HG03378 (cell line): Measurements from ENCODE around the gene FOXN3.
"Not testable (repeated sequence)": the region's sequence is repeated elsewhere in the genome, so short reads cannot be mapped to it uniquely, and the experiment has no call there.

Source experiments
- ATAC-seq: cut with Tn5 transposase; IDR thresholded peaks from one replicate; pipeline ENCODE4 v1.9.1; 2021; ENCODE audit warnings: mild to moderate bottlenecking, moderate library complexity; ENCODE audit not compliant: unreplicated experiment

FOXN3 gene

DNA sequence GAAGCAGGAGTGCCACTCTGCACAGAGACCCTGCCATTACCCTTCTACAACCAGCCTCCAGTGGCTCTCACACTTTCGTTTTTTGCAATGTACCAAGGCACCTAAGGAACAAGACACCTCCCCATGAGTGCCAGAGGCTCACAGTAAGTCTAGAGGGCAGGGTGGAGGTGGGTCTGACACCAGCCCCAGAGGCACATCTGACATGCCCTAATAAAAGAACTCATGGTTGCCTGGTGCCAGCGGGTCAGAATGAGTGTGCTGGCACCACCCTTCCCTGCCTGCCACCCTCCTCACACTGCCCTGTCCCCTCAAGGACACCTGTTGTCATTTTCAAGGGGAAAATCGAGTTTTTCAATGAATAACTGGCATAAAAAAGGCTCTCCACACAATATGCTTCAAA, 161.2 kb downstream of the FOXN3 start:
- ATAC-seq: no peak

DNA sequence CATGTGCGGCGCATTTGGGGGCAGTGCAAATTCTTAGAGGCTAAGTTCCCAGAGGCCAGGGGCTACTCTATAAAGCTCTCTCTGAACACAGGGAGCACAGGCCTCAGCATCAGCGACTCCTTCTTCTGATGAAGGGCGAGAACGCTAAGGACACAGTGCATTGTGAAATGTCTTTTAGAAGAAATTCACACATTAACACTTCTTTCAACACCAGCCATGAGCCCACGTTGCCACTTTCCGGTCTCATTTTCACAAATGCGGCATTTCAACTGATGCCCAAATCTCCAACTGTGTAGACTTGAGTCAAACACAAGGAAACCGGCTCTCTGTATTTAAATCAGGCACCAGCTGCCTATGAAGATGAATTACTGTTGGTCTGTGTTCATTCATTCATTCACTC, 162.0 kb downstream of the FOXN3 start:
- no peak for ATAC-seq

DNA sequence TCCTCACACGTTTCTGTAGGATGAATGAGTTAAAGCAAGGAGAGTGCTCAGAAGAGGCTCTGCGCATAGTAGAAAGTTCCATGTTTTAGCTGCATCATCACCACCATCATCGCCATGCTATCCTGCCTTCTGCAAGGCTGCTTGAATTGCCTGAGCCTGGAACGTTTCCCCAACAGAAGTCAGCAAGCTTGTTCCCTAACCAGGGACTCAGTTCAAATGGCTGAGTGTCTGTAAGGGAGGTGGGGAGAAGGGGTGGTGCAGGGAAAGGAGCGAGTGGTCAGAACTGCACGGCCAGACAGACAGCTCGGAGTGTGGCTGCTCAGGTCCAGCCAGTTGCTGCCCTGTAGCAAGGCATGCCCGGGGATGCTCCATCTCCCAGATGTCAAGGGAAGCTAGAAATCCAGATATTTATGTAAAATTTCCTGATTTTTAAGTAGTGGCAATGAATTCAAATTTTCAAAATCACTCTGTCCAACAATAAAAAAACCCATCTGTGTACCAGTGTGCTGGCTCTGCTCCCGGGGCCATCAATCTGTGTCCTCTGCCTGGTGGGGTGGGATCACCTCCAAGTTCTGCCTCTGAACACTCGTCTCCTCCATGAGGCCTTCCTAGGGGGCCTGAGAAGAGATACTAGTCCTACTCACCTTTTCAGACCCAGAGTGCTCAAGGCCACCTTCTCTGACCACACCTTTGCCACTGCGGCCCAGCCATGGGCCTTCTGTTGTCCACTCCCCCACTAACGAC, 162.7 kb downstream of the FOXN3 start:
- ATAC-seq: no peak

DNA sequence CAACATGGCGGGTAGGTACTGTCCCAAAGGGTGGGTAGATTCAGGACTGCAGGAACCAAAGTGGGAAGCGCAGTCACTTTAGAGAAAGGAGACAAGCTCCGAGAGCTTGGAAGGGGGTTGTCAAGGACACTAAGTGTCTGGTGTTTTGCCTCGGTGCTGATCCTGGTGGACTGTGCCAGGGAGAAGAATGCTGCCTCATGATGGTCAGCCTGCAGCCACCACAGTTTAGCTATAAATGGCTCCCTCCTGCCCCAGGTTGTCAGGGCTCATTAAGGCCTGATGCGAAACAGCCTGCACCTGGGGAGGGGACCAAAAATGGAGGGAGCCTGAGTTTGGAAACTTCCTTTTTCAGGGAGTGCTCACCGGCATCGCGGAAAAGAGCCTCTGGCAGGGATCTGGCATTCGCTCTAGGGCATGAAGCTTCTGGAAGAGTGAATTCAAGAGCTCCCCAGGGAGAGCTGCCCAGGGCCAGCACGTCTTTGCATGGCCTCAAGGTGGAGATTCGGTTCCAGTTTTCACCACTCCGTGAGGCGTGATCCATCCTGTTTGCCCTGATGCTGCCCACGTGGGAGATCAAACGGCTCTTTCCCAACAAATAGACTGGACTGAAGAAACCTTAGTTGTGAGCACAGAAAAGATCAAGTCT, 164.0 kb downstream of the FOXN3 start:
- ATAC-seq: no peak

DNA sequence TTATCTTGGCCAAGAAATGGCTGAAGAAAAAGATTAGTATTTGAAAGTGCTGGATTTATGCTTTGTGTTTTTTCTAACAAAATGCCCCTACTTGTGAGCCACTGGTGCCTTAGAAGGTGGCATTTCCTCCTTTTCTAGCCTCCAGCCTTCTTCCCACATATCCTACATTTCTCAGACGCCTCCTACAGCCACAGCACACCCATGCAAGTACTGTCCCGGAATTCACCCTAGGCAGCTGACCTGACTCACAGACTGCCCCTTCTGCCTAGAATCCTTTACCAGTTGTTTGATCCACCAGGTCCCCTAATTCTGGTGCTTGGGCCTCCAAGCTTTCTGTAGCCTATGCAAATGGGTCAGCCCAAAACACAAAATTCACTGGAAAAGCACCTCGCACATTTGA, 166.0 kb downstream of the FOXN3 start:
- no peak for ATAC-seq

DNA sequence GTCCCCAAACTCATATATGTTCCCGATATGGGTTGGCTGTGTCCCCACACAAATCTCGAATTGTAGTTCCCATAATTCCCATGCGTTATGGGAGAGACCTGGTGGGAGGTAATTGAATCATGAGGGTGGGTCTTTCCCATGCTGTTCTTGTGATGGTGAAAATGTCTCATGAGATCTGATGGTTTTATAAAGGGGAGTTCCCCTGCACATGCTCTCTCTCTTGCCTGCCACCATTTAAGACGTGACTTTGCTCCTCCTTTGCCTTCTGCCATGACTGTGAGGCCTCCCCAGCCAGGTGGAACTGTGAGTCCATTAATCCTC, 166.4 kb downstream of the FOXN3 start:
- ATAC-seq: not testable (repeated sequence)

DNA sequence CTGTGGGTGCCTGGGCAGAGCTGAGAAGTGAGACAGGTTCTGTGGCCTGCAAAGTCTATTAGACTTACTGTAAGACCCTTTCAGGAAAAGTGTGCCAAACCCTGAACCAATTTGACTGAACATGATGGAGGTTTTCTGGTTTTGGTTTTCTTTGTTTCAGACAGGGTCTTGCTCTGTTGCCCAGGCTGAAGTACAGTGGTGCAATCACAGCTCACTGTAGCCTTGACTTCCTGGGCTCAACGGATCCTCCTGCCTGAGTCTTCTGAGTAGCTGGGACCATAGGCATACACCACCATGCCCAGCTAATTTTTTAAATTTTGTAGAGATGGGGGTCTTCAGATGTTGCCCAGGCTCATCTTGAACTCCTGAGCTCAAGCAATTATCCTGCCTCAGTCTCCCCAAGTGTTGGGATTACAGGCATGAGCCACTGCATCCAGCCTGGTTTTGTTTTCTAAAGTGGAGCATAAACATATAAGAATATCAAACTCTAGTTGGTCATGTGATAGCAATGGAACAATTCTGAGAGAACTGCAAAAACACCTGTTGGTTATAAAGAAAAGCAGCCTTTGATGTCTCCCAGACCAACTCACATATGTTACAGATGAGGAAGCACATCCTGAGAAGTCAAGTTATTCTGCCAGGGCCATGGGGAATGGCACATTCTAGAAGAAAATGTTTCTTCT, 166.9 kb downstream of the FOXN3 start:
- no peak for ATAC-seq

DNA sequence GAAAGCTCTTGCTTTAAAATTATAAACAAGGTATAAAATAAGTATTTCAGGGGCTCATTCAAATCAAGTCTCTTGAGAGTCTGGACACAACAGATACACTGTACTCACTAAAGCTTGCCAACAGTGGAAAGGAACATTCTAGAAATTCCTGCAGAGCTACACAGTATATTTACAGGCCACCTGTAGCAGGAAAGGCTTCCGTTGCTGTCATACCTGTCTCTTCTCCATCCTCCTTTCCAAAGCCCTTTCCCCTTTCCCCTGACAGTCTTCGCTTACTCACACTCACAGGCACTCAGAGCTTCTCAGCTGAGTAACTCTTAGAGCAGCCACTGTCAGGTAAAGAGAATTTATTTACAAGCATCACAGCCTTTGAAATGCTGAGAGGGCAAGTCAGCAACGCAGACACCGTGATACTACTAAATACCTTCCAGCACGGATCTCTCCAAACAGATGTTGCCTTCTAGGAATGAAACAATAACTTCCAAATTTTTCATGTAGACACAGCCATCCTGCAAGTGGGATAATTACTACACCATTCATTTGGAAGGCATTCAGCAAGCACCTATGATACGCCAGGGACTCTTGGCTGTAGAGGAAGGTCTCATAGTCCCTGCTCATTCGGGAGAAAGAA, 167.9 kb downstream of the FOXN3 start:
- no peak for ATAC-seq

DNA sequence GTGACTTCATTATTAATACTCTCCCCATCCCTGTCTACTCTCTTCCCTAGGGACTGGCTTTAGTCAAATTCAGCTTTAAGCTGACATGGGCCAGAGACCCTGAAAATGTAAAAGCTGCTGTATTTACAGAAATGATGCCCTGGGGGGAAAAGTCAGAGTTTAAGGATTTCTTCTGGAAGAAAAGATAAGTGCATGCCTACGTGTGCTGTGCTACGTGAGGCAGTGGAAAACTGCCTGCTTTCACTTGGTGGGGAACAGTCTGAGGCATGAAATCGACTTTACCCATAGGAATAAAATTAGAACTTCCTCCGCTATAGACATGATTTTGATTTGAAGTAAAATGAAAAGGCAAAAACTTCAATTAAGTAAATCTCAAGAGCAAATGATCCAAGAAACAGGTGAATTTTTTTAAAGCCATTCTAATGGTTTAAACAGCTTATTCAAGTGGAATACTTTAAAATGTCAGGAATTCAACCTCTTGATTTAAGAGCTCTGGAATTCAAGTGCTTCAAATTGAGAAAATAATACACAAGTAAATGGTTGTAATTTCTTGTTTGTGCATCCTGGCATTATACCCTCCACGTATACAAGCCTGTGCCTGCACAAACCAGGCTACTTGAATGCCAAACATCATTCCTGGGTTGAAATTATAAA, 168.5 kb downstream of the FOXN3 start:
- ATAC-seq: no peak

DNA sequence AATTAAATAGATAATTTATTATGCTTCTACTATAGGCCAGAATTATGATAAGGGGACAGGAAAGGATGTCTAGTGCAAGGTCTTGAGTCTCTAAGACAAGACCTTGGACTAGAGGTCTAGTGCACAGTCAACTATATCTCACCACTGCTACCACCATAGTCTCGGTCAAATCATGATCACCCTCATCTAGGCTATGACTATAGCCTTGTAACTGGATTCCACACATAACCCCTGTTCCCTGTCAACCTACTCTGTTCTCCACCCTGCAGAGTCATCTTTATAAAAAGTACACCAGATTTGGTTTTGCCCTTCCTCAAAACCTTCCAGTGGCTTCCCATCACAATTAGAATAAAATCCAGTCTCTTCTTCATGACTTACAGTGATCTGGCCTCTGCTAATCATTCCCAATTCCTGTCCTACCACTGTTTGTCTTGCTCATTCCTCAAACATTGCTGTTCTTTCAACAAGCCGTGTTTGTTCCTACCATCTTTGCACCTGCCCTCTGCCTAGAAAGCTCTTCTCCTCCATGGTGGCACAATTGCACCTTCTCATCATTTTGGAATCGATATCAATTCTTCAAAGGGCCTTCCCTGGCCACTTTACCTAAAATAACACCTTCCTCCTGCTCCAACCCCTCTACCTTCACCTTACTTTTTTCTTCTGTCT, 169.4 kb downstream of the FOXN3 start:
- no peak for ATAC-seq

DNA sequence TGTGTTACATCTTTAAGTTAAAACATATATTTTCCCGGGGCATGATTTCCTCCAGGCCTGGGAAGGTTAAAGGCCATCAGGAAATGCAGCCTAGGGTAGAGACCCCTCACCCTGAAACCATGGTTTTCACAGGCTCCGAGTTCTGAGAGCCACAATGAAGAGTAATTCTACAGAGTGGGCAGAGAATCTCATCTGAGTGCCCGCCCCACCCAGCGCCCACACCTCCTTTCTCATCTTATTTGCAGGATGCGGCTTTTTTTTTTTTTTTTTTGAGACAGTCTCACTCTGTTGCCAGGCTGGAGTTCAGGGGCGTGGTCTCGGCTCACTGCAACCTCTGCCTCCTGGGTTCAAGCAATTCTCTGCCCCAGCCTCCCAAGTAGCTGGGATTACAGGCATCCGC, 170.7 kb downstream of the FOXN3 start:
- no peak for ATAC-seq

DNA sequence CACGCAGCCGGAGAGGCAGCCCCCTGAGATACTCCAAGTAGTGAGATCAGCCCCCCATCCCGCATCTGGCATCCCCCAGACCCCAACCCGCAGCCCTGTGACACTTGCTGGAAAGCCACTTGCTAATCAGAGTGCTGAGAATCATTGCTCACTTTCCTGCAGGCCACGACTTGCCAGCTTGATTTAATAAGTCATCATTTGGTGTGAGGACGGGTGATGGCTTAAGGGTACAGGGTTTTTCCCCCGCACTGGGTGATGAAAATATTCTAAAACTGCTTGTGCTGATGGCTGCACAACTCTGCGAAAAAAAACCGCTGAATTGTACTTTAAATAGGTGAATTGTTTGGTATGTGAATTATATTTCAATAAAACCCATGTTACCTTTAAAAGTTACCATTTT, 171.2 kb downstream of the FOXN3 start:
- ATAC-seq: no peak

DNA sequence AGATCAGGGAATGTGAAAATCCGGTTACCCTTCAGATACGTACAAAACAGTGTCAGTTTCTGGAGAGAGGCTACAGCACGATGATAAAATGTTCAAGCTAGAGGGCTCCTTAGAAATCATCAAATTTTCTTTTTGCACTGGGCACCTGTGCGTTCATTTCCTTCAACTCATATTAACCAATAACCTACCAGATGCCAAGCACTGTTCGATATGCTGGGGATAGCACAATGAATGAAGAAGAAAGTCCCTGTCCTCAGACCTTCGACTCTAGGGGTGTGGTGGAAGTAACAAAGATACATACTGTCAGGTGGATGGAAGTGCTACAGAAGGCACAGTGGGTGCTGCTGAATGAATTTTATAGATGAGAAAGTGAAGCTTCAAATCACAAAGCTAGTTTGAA, 172.3 kb downstream of the FOXN3 start:
- ATAC-seq: no peak

DNA sequence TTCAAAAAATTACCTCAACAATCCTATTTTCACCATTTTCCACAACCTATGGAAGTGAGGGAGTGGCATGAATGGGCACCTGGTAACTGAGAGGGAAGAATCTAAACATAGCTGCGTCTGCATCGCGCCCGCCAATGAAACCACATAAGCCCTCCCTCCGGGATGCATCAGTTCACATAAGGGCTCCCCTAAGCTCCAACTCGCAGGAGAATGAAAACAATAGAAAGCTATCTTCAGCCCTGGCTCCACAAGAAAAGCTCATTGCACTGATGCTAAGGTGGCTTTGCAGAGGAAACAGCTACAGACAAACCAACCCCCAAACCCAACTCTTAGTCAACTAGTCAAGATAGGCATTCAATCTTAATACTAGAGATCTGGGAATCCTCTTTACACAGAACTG, 173.3 kb downstream of the FOXN3 start:
- ATAC-seq: no peak

DNA sequence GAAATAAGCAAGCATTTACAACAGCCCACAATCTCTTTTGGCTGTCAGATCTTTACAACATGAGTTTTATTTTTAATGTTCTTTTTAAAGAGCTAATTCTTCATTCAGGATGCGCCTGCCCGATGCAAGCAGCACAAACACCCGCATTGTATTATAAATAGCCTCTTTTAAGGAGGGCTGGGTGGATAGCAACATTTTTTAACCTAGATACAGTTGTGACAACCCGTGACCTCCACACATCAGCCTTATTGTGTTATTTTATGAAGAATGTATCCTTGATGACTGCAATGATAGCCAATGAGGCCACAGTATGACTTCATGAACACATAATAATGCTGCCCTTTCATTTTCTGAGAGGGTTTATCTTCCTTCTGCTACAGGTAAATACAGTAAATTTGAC, 173.7 kb downstream of the FOXN3 start:
- ATAC-seq: no peak

DNA sequence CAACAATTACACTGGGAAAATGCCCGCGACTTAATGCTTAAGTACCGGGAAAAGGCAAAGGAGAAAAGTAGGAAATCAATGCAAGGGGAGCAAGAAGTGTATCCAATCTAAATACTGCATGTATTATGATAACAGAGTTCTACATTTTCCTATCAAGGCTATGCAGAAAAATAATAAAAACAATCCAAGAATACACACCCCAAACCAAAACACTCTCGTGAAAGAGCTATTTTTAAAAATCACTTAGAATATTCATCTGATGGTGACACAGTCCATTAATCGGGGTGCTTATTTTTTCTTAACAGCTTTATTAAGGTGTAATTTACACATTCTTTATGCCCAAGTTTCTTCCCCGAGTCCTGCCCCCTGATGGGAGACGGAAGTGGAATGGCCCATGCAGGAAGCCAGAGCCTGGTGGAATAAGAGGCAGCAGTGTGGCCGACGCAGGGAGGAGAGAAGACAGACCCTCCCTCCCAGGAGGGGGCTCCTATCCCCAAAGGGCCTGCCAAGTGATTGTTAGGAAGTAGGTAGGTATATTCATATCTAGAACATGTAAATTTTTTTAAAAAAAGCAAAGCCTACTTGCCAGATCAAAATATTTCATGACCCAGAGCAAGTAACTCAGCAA, 174.3 kb downstream of the FOXN3 start:
- ATAC-seq: no peak

DNA sequence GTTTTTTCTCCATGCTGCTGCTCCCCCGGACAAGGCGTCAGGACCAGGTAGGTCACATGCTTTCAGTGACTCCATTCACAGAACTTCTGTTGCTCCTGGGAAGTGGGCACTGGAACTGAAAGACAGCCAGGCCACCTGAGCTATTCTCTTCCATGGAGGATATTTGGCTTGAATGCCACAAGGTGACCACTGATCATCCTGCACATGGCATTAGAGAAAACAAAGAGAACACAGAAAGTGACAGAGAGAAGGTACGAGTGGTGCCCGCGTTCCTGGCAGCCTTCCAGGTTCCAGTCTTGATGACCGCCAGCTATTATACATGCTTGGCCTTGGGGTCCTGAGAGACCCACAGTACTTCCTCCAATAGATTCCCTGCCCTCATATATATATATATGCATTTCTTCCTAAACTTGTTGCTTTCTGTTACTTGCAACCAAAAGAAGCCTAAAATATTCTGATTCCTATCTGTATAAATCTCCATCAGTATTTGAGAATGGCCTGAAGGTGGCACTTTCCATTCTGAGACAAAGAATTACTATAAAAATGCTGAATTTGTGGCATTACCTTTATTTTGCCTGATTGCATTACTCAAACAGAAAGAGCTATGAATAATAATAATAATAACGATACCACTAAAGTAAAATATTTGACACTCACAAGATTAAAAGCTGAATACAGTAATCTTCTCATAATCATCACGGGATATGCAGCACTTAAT, 174.9 kb downstream of the FOXN3 start:
- no peak for ATAC-seq

DNA sequence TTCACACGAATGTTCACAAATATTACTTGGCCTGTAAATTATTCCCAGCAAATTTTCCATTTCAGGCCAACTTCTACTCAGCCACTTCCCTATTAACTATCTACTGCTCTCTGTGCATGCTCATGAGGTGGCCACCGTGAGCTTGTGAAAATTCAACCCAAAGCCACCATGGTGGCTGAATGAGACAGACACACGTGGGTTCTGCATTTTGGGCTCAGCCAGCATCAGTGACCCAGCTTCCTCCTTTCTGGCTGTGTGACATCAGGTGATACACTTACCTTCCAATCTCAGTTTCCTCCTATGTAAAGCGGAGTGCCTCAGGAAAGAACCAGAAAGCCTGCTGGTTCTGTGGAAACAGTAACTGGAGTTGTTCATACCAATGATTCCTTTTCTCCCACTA, 175.8 kb downstream of the FOXN3 start:
- no peak for ATAC-seq

DNA sequence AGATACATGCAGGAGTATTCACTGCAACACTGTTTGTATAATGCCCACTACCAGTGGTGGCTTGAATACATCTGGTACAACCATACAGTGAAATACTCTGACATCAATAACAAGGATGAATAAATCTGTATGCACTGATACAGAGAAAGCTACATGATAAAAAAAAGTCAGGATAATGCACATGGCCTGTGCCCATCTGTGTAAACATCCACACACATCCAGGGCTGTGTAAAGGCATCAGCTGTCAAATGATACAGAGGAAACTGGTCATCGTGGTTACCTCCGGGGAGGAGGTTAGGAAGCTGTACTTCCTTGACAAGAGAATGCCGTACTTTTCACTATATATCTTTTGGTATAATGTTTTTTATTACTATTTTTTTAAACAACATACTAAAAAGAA, 176.6 kb downstream of the FOXN3 start:
- no peak for ATAC-seq

DNA sequence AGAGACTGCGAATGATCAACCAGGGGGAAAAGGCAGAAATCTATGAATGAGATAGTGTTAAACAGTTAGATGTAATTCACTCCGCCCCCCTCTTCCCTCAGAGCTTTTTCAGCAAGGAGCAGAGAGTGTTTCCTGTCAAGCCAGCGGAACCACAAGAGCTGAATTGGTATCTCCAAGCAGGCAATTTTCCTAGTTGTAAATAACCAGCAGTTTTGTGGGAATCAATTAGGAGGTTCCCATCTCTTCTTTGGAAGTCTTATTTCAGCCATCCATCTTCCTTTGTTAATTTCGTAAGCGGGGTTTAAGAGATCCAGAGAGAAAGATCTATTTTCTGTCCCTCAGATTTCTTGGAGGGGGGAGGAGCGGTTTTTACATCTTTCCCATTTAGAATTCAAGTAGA, 178.0 kb downstream of the FOXN3 start:
- ATAC-seq: no peak
